CD4-positive, alpha-beta memory T cell (primary cell): ENCODE measurements around the gene ATXN1. TPM values are rescaled to one million over a fixed set of nuclear protein-coding genes. Genes with fewer than 3 reads are reported as not detected.
A peak's percentile ranks its signal among the peaks of the same experiment; 100 is the strongest.

Experiments used
- CTCF ChIA-PET: fragments of 350-600 bp; sonication (Branson Sonifier 250); formaldehyde crosslinking; loops from one replicate; lab custom pipeline; 2021; ENCODE audit warnings: inconsistent platforms; ENCODE audit not compliant: partially characterized antibody; lab: Charles Lee
- POLR2A ChIA-PET: fragments of 350-600 bp; sonication (Branson Sonifier 250); formaldehyde crosslinking; loops from one replicate; lab custom pipeline; 2021; ENCODE audit not compliant: partially characterized antibody; lab: Charles Lee
- DNase-seq, 5 donors: peaks; one replicate each; pipeline versions ENCODE4 v3.0.0 to v3.0.0-alpha.2; 2020 to 2022; ENCODE audit warnings: mixed read lengths in 1 of 5
- H3K27ac ChIP-seq: one replicate; pipeline ENCODE4 v1.7.0; 2013; ENCODE audit warnings: low read depth, low read length
- H3K27me3 ChIP-seq: 2 replicates; pipeline ENCODE4 v1.7.0; 2013; ENCODE audit warnings: mild to moderate bottlenecking, low read length, moderate library complexity; ENCODE audit not compliant: insufficient read depth
- H3K36me3 ChIP-seq: 2 replicates; pipeline ENCODE4 v1.7.0; 2013; ENCODE audit warnings: mild to moderate bottlenecking, low read length, moderate library complexity; ENCODE audit not compliant: insufficient read depth
- H3K4me1 ChIP-seq: 2 replicates; pipeline ENCODE4 v1.7.0; 2013; ENCODE audit warnings: mild to moderate bottlenecking, low read length, moderate library complexity; ENCODE audit not compliant: insufficient read depth
- H3K4me3 ChIP-seq, 2 donors: one replicate each; pipeline ENCODE4 v1.7.0; 2013; ENCODE audit warnings: low read length in 2 of 2, mild to moderate bottlenecking in 1 of 2
- H3K9me3 ChIP-seq, 2 donors: one replicate each; pipeline ENCODE4 v1.7.0; 2013; ENCODE audit warnings: low read length in 2 of 2, control low read depth in 1 of 2; ENCODE audit not compliant: control insufficient read depth in 1 of 2
- H3K27ac Mint-ChIP-seq, 7 donors: one replicate each; pipeline ENCODE4 v1.8.0; 2020 to 2021; ENCODE audit warnings: mixed read lengths in 7 of 7, mild to moderate bottlenecking in 6 of 7, inconsistent platforms in 3 of 7, moderate library complexity in 3 of 7
- H3K27me3 Mint-ChIP-seq, 2 donors: one replicate each; pipeline ENCODE4 v1.8.0; 2020 to 2021; ENCODE audit warnings: mixed read lengths in 2 of 2
- H3K36me3 Mint-ChIP-seq, 2 donors: one replicate each; pipeline ENCODE4 v1.8.0; 2020 to 2021; ENCODE audit warnings: mixed read lengths in 2 of 2, inconsistent platforms in 1 of 2, mild to moderate bottlenecking in 1 of 2
- H3K4me1 Mint-ChIP-seq, 4 donors: one replicate each; pipeline ENCODE4 v1.8.0; 2020 to 2021; ENCODE audit warnings: mixed read lengths in 4 of 4, mild to moderate bottlenecking in 1 of 4
- H3K4me3 Mint-ChIP-seq, 8 donors: one replicate each; pipeline ENCODE4 v1.8.0; 2020 to 2021; ENCODE audit warnings: mixed read lengths in 8 of 8, mild to moderate bottlenecking in 7 of 8, moderate library complexity in 6 of 8, inconsistent platforms in 3 of 8
- H3K9me3 Mint-ChIP-seq, 8 donors: one replicate each; pipeline ENCODE4 v1.8.0; 2020 to 2021; ENCODE audit warnings: mixed read lengths in 8 of 8, mild to moderate bottlenecking in 5 of 8, inconsistent platforms in 3 of 8, moderate library complexity in 1 of 8
- intact Hi-C: fragments of 100-400 bp; cut with micrococcal nuclease; formaldehyde crosslinking; loops from one replicate; pipeline ENCODE4 v1.15.1; 2023
- polyA plus RNA-seq, 2 donors: library from polyadenylated mRNA; unstranded; fragments of 300-500 nt; fragmentation: Illumina TruSeq; gene quantifications; one replicate each; pipeline ENCODE4 v1.2.3, GENCODE V29; 2021
- total RNA-seq, 2 experiments: library from RNA; stranded (reverse); gene quantifications; one replicate each; pipeline ENCODE4 v1.2.3, GENCODE V29; 2021

The ATXN1 gene
- total and polyA plus RNA-seq, 4 experiments from 2014 or later: 10.5 to 97.4 (median 56.9) TPM

DNA sequence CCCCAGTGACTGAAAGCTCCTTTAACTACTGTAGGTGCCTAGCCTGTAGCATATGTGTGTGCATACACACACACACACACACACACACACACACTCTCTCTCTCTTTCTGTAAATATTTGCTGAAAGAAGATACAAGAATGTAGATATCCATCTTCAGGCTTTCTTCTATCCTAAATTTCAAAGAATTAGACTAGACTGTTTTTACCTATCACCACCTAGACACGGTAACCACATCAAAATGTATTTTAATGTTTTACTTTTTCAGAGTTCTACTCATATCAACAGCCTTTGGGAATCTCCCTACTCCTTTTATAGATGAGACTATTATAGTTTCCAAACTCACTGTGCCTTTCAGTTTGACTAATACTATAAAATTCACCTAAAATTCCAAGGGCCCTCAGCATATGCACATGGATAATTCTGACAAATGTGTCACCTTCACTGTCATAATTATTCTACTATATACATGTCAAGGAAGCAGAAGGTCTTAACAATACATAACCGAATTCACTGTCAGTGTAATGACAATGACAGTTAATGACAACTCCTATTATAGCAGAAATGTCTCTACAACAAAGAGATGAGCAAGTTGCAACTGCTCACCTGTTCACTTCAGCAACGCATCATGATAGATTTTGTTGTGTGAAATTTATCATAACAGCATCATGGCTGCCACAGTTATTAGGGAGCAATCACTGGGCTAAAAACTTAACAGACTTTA, 286.3 kb downstream of the ATXN1 start:
- Histone ChIP-seq H3K27me3 (no peaks in the 10 kb centered on the region), H3K4me1 (peaks cover 71% of the 10 kb centered on the region), H3K36me3 (no peaks in the 10 kb centered on the region), H3K4me3 (no peak overlapping the region), H3K9me3 (no peaks in the 10 kb centered on the region), H3K27ac (peak overlapping the region; percentile 52)
- Mint-ChIP-seq H3K27me3 (peaks cover 0 to 3% of the 10 kb centered on the region in 2 donors), H3K9me3 (peaks cover 0 to 5% (median 0%) of the 10 kb centered on the region in 8 donors), H3K4me1 (peaks cover 60 to 79% (median 68%) of the 10 kb centered on the region in 4 donors), H3K27ac (peak overlapping the region; percentile 83 to 97 (median 92)), H3K36me3 (peaks cover 19 to 25% of the 10 kb centered on the region in 2 donors), H3K4me3 (peak overlapping the region in 7 of 8 donors; percentile 7 to 84 (median 38))
- POLR2A ChIA-PET: interaction anchor here (0.6 to 1.7 kb wide), 5 partner anchors 9 to 286 kb away, joined by 3 to 7 read pairs (median 4); partner anchors contain the start of gene ATXN1
- CTCF ChIA-PET: interaction anchor here (0.8 to 1.3 kb wide), 4 partner anchors 10 to 288 kb away, joined by 3 to 8 read pairs (median 4); no protein-coding TSS in a partner anchor
- intact Hi-C loops: no loop called here
- peak in 4 of 5 donors; percentile 28 to 68 (median 46) for DNase-seq

DNA sequence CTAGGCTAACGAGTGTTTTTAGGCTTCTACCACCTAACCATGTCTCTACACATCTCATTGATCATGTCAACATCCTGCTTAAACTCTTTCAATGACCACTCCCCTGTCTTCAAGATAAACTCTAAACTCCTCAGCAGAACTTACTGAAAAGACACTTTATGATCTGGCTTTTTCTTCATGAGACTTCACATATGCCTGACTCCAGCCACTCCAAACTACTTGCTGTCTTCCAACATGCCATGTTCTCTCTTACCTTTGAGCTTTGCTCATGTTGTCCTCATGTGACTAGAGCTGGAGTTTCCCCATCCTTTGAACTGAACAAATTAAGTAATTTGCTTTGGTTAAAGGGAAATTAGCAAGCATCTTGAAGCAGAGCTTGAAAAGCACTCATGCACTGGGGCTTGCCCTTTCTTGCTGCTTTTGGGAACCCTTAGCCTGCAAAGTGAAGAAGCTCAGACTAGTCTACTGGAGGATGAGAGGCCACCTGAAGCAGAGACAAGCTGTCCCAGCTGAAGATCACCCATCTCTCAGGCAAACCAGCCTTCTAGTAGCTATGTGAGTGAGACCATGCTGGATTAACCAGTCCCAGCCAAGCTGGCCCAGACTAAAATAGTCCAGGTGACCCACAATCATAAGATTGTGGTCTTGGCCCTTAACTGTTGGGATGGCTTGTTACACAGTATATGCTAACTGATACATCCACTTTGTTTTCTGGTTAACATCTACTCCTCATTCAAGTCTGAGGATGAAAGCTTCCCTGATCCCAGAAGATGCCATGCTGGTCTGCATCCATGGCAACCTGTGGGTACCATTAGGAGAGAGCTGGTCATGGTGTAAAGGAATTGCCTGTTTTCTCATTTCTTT, 287.1 kb downstream of the ATXN1 start:
- POLR2A ChIA-PET: interaction anchor here (0.6 to 1.7 kb wide), 6 partner anchors 10 to 287 kb away, joined by 3 to 7 read pairs (median 4); partner anchors contain the start of gene ATXN1
- CTCF ChIA-PET: interaction anchor here (0.8 to 1.3 kb wide), 4 partner anchors 11 to 289 kb away, joined by 3 to 8 read pairs (median 4); no protein-coding TSS in a partner anchor
- Mint-ChIP-seq H3K27ac (peak overlapping the region; percentile 83 to 97 (median 92)), H3K36me3 (peaks cover 19 to 28% of the 10 kb centered on the region in 2 donors), H3K4me3 (peak overlapping the region; percentile 7 to 84 (median 42)), H3K27me3 (peaks cover 0 to 3% of the 10 kb centered on the region in 2 donors), H3K9me3 (peaks cover 0 to 5% (median 0%) of the 10 kb centered on the region in 8 donors), H3K4me1 (peaks cover 62 to 84% (median 69%) of the 10 kb centered on the region in 4 donors)
- Histone ChIP-seq H3K36me3 (no peaks in the 10 kb centered on the region), H3K27ac (peak overlapping the region; percentile 52), H3K4me1 (peaks cover 73% of the 10 kb centered on the region), H3K27me3 (no peaks in the 10 kb centered on the region), H3K9me3 (no peaks in the 10 kb centered on the region), H3K4me3 (no peak overlapping the region)
- peak; percentile 10 to 59 (median 34) for DNase-seq
- intact Hi-C loops: no loop called here

DNA sequence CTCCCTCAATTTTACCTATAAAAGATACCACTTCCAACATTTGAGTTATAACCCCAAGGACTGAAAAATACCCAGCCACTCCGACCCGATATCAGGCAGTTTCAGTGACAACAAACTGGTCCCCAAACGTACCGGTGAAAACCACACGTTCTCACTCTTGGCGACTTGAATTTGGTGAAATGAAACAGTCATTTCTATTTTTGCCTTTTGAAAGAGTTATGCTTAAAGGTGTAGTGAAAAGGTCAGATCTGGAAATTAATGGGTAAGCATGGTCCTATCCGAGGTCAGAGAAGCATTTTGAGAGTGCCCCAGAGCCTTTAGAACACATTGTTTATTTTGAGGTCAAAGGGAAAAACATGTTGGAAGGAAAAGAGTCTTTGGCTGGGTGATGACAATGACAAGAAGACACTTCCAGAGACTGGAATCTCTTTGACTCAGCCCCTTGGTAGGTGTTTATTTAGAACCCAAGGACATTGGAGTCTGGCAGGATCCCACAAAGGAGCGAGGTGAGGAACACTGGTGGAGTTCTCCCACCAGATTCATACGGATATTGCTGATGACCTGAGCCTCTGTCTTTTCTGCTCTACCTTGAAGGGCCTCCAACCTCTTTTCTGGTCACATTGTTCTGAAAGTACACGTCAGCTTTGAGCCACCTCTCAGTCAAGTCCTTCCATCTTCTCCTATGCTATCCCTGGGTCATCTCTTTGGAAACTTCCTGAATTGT, 287.9 kb downstream of the ATXN1 start:
- H3K9me3 ChIP-seq: no peaks in the 10 kb centered on the region
- H3K36me3 ChIP-seq: no peaks in the 10 kb centered on the region
- Mint-ChIP-seq H3K4me3 (peak overlapping the region in 7 of 8 donors; percentile 27 to 79 (median 68)), H3K4me1 (peaks cover 62 to 86% (median 71%) of the 10 kb centered on the region in 4 donors), H3K36me3 (peaks cover 19 to 35% of the 10 kb centered on the region in 2 donors), H3K9me3 (peaks cover 0 to 5% (median 0%) of the 10 kb centered on the region in 8 donors), H3K27ac (peak overlapping the region; percentile 83 to 97 (median 92)), H3K27me3 (peaks cover 0 to 3% of the 10 kb centered on the region in 2 donors)
- peaks cover 66% of the 10 kb centered on the region for H3K4me1 ChIP-seq
- ChIA-PET POLR2A (interaction anchor here (0.9 to 2.9 kb wide), 3 partner anchors 11 to 41 kb away, joined by 3 to 13 read pairs (median 7); no protein-coding TSS in a partner anchor), CTCF (interaction anchor here (1.3 to 1.6 kb wide), 2 partner anchors 38 to 41 kb away, joined by 6 to 8 read pairs; no protein-coding TSS in a partner anchor)
- intact Hi-C loops: no loop called here
- no peaks in the 10 kb centered on the region for H3K27me3 ChIP-seq
- peak in 1 of 5 donors; percentile 23 for DNase-seq
- peak overlapping the region in 1 of 2 donors; percentile 1 for H3K4me3 ChIP-seq
- peak overlapping the region; percentile 52 for H3K27ac ChIP-seq

DNA sequence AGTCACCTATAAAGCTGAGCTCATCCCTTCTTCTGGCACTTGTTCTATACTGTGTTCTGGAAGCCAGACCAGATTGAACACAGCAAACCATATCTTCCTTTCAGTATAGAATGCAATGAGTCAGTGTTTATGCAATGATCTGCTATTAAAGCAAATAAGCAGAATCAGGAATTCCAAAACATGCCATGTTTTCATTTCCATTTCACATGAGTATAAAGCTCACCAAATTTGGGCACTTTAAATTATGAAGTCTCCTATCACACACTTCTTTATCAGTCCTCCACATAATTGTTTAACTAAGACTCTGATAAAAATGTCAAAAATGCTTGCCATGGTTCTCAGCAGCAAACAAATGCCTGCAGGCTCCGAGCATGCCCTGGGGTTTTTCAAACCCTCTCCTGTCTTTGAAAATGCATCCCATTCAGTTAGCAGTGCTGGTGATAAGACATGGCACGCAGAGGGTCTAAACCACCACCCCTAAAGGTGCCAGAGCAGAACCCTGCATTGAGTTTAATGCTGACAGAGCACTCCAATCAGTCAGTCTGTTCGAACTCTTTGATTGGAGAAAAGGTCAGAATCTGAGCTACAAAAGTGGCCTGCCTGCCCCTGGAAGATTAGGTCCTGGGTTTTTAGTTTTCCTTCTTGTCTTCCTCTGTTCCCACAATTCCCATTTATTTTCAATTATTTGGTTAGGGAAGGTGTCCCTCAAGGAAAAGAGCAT, 288.8 kb downstream of the ATXN1 start:
- peaks cover 62% of the 10 kb centered on the region for H3K4me1 ChIP-seq
- intact Hi-C loops: no loop called here
- H3K9me3 ChIP-seq: no peaks in the 10 kb centered on the region
- no peak overlapping the region for H3K27ac ChIP-seq
- no peaks in the 10 kb centered on the region for H3K36me3 ChIP-seq
- no peaks in the 10 kb centered on the region for H3K27me3 ChIP-seq
- Mint-ChIP-seq H3K9me3 (peaks cover 0 to 5% (median 0%) of the 10 kb centered on the region in 8 donors), H3K4me3 (peak overlapping the region in 2 of 8 donors; percentile 19 to 34), H3K4me1 (peaks cover 57 to 82% (median 65%) of the 10 kb centered on the region in 4 donors), H3K27ac (peak overlapping the region in 6 of 7 donors; percentile 11 to 95 (median 76)), H3K27me3 (peaks cover 0 to 3% of the 10 kb centered on the region in 2 donors), H3K36me3 (peaks cover 16 to 29% of the 10 kb centered on the region in 2 donors)
- ChIA-PET CTCF (interaction anchor here (1.4 to 2.7 kb wide), 4 partner anchors 8 to 241 kb away, joined by 3 to 8 read pairs (median 5); no protein-coding TSS in a partner anchor), POLR2A (interaction anchor here (1.0 to 2.9 kb wide), 4 partner anchors 10 to 289 kb away, joined by 3 to 13 read pairs (median 4); partner anchors contain the start of gene ATXN1)
- DNase-seq: no peak
- H3K4me3 ChIP-seq: no peak overlapping the region

DNA sequence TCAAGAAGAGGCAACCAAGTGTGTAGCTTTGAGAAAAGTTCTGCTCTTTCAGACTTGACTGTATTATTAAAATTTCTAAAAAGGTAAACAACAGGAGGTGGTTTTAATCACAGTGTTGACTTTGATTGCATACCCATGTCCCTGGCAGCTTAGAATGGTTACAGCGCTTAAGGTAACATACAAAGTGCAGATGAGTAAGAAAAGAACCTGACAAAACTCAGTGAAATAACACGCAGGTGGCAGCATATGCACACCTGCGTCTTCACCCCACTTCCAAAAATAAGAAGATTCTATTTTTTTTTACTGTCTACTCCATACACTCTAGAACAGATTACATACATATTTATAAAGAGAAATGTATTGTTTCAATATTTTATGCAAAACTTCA, 289.4 kb downstream of the ATXN1 start:
- CTCF ChIA-PET: interaction anchor here (0.8 to 2.7 kb wide), 6 partner anchors 9 to 241 kb away, joined by 3 to 8 read pairs (median 4); no protein-coding TSS in a partner anchor
- H3K4me3 ChIP-seq: no peak overlapping the region
- H3K4me1 Mint-ChIP-seq: peaks cover 57 to 82% (median 66%) of the 10 kb centered on the region in 4 donors

More for the DNA sequence above, 289.4 kb downstream of the ATXN1 start:
- Mint-ChIP-seq H3K27ac (peak overlapping the region in 5 of 7 donors; percentile 10 to 95 (median 82)), H3K9me3 (peaks cover 0 to 5% (median 0%) of the 10 kb centered on the region in 8 donors), H3K27me3 (peaks cover 0 to 3% of the 10 kb centered on the region in 2 donors), H3K36me3 (peaks cover 12 to 28% of the 10 kb centered on the region in 2 donors), H3K4me3 (no peak overlapping the region)
- DNase-seq: no peak
- POLR2A ChIA-PET: interaction anchor here (1.0 to 2.9 kb wide), 4 partner anchors 10 to 290 kb away, joined by 3 to 13 read pairs (median 4); partner anchors contain the start of gene ATXN1
- no peaks in the 10 kb centered on the region for H3K9me3 ChIP-seq
- intact Hi-C loops: no loop called here
- H3K27ac ChIP-seq: no peak overlapping the region
- H3K4me1 ChIP-seq: peaks cover 68% of the 10 kb centered on the region
- no peaks in the 10 kb centered on the region for H3K36me3 ChIP-seq
- H3K27me3 ChIP-seq: no peaks in the 10 kb centered on the region
